Coronary artery (tissue), 2 donors: Measurements from ENCODE around the gene ZSCAN12.

Experiments
- DNase-seq: peaks from one replicate; pipeline ENCODE4 v3.0.0-alpha.2; 2017; ENCODE audit warnings: low spot score
- H3K27ac ChIP-seq, 2 donors: fragments of 200-600 bp; sonication (generic); one replicate each; pipeline ENCODE4 v1.5.1; 2016 to 2019
- H3K4me3 ChIP-seq: fragments of 200-600 bp; sonication (generic); 2 replicates; pipeline ENCODE4 v1.5.1; 2016; ENCODE audit warnings: mild to moderate bottlenecking, moderate library complexity
- CTCF ChIP-seq: fragments of 200-600 bp; sonication (generic); IDR thresholded peaks from one replicate; pipeline ENCODE4 v1.5.1; 2019; ENCODE audit warnings: antibody characterized with exemption

Gene ZSCAN12

GRCh38 chr6:28330041-28330440 lies 69.5 kb downstream of the ZSCAN12 start:
- no peak overlapping the region for H3K4me3 ChIP-seq
- no peak overlapping the region for H3K27ac ChIP-seq
- no peak for DNase-seq
- no peak for TF ChIP-seq CTCF
